H9 (cell line): ENCODE measurements around the gene LPGAT1. TPM values are rescaled to one million over a fixed set of nuclear protein-coding genes. Genes with fewer than 3 reads are reported as not detected.

Source experiments
- DNase-seq: peaks from one replicate; pipeline ENCODE4 v3.0.0-alpha.2; 2017
- H2AFZ ChIP-seq: one replicate; pipeline ENCODE4 v1.6.1; 2013; ENCODE audit warnings: mild to moderate bottlenecking, low read length, control low read depth, moderate library complexity
- H2AK5ac ChIP-seq: 2 replicates; pipeline ENCODE4 v1.6.1; 2013; ENCODE audit warnings: low read length, control low read depth, mixed read lengths; ENCODE audit not compliant: insufficient read length
- H2BK120ac ChIP-seq: one replicate; pipeline ENCODE4 v1.6.1; 2013; ENCODE audit warnings: low read depth, mild to moderate bottlenecking, low read length, control low read depth, inconsistent platforms; ENCODE audit not compliant: poor library complexity, severe bottlenecking
- H2BK12ac ChIP-seq: 2 replicates; pipeline ENCODE4 v1.6.1; 2013; ENCODE audit warnings: low read length, control low read depth, mixed read lengths, low read depth; ENCODE audit not compliant: insufficient read length
- H2BK15ac ChIP-seq: 2 replicates; pipeline ENCODE4 v1.6.1; 2013; ENCODE audit warnings: low read depth, low read length, control low read depth
- H2BK20ac ChIP-seq: one replicate; pipeline ENCODE4 v1.6.1; 2013; ENCODE audit warnings: low read depth, mild to moderate bottlenecking, low read length, control low read depth, inconsistent platforms; ENCODE audit not compliant: poor library complexity, severe bottlenecking
- H2BK5ac ChIP-seq: 2 replicates; pipeline ENCODE4 v1.6.1; 2013; ENCODE audit warnings: low read length, control low read depth, mixed read lengths; ENCODE audit not compliant: insufficient read length
- H3K14ac ChIP-seq: 2 replicates; pipeline ENCODE4 v1.6.1; 2013; ENCODE audit warnings: low read length, control low read depth; ENCODE audit not compliant: insufficient read depth
- H3K18ac ChIP-seq: 2 replicates; pipeline ENCODE4 v1.6.1; 2013; ENCODE audit warnings: low read depth, mild to moderate bottlenecking, mixed read lengths, low read length, control low read depth; ENCODE audit not compliant: insufficient read length
- H3K23ac ChIP-seq: 2 replicates; pipeline ENCODE4 v1.6.1; 2013; ENCODE audit warnings: low read length, control low read depth, mixed read lengths, low read depth; ENCODE audit not compliant: insufficient read length
- H3K23me2 ChIP-seq: 2 replicates; pipeline ENCODE4 v1.6.1; 2013; ENCODE audit warnings: low read depth, mild to moderate bottlenecking, mixed read lengths, low read length, control low read depth; ENCODE audit not compliant: insufficient read length, poor library complexity, severe bottlenecking
- H3K27ac ChIP-seq: 2 replicates; pipeline ENCODE4 v1.5.1; 2013; ENCODE audit warnings: low read length, control low read depth, mixed read lengths, low read depth; ENCODE audit not compliant: insufficient read length
- H3K27me3 ChIP-seq: 2 replicates; pipeline ENCODE4 v1.6.1; 2013; ENCODE audit warnings: low read length, control low read depth, inconsistent platforms; ENCODE audit not compliant: insufficient read depth
- H3K4ac ChIP-seq: 2 replicates; pipeline ENCODE4 v1.6.1; 2013; ENCODE audit warnings: low read depth, mild to moderate bottlenecking, control low read depth, inconsistent platforms, low read length, moderate library complexity
- H3K4me1 ChIP-seq: 2 replicates; pipeline ENCODE4 v1.6.1; 2013; ENCODE audit warnings: low read length, control low read depth, inconsistent platforms; ENCODE audit not compliant: insufficient read depth
- H3K4me2 ChIP-seq: 2 replicates; pipeline ENCODE4 v1.6.1; 2013; ENCODE audit warnings: low read length, control low read depth, mixed read lengths; ENCODE audit not compliant: insufficient read length, insufficient read depth
- H3K56ac ChIP-seq: 2 replicates; pipeline ENCODE4 v1.6.1; 2013; ENCODE audit warnings: low read depth, mild to moderate bottlenecking, mixed read lengths, low read length, control low read depth; ENCODE audit not compliant: insufficient read length
- H3K79me1 ChIP-seq: 2 replicates; pipeline ENCODE4 v1.6.1; 2013; ENCODE audit warnings: low read depth, mild to moderate bottlenecking, moderate library complexity, low read length, control low read depth, inconsistent platforms; ENCODE audit not compliant: insufficient read depth, poor library complexity, severe bottlenecking
- H3K79me2 ChIP-seq: 2 replicates; pipeline ENCODE4 v1.6.1; 2013; ENCODE audit warnings: low read length, control low read depth, inconsistent platforms; ENCODE audit not compliant: insufficient read depth
- H3K9ac ChIP-seq: 2 replicates; pipeline ENCODE4 v1.6.1; 2013; ENCODE audit warnings: low read length, control low read depth, mixed read lengths; ENCODE audit not compliant: insufficient read length; ENCODE audit errors: extremely low read depth
- H3K9me3 ChIP-seq: one replicate; pipeline ENCODE4 v1.6.1; 2013; ENCODE audit warnings: low read depth, low read length, inconsistent platforms; ENCODE audit not compliant: control insufficient read depth
- H3T11ph ChIP-seq: one replicate; pipeline ENCODE4 v1.6.1; 2013; ENCODE audit warnings: mild to moderate bottlenecking, low read length, control low read depth, inconsistent platforms
- H4K20me1 ChIP-seq: one replicate; pipeline ENCODE4 v1.6.1; 2013; ENCODE audit not compliant: control insufficient read depth, insufficient read length, insufficient read depth
- H4K5ac ChIP-seq: 2 replicates; pipeline ENCODE4 v1.6.1; 2013; ENCODE audit warnings: low read depth, mild to moderate bottlenecking, mixed read lengths, low read length, control low read depth; ENCODE audit not compliant: insufficient read length
- H4K8ac ChIP-seq: replicated peaks from 2 replicates; pipeline ENCODE4 v1.6.1; 2013; ENCODE audit warnings: low read length, control low read depth, mixed read lengths, low read depth; ENCODE audit not compliant: insufficient read length
- H4K91ac ChIP-seq: 2 replicates; pipeline ENCODE4 v1.6.1; 2013; ENCODE audit warnings: low read depth, mild to moderate bottlenecking, moderate library complexity, mixed read lengths, low read length, control low read depth; ENCODE audit not compliant: insufficient read length
- H3K27ac Mint-ChIP-seq, 3 experiments: 2 replicates in 2 of 3; 3 replicates in 1 of 3; pipeline ENCODE4 v1.8.0; 2020 to 2021; ENCODE audit warnings: mixed read lengths in 3 of 3, mild to moderate bottlenecking in 1 of 3, moderate library complexity in 1 of 3
- H3K27me3 Mint-ChIP-seq: 2 replicates; pipeline ENCODE4 v1.8.0; 2021; ENCODE audit warnings: low read depth, mild to moderate bottlenecking, moderate library complexity, mixed read lengths
- H3K36me3 Mint-ChIP-seq, 3 experiments: 2 replicates in 2 of 3; 3 replicates in 1 of 3; pipeline ENCODE4 v1.8.0; 2020 to 2021; ENCODE audit warnings: low read depth in 3 of 3, mixed read lengths in 3 of 3; ENCODE audit not compliant: insufficient read depth in 1 of 3
- H3K4me1 Mint-ChIP-seq, 2 experiments: 2 replicates each; pipeline ENCODE4 v1.8.0; 2020; ENCODE audit warnings: mixed read lengths in 2 of 2
- H3K4me3 Mint-ChIP-seq, 2 experiments: 2 replicates in 1 of 2; 3 replicates in 1 of 2; pipeline ENCODE4 v1.8.0; 2020 to 2021; ENCODE audit warnings: mild to moderate bottlenecking in 2 of 2, mixed read lengths in 2 of 2, moderate library complexity in 1 of 2
- H3K9me3 Mint-ChIP-seq, 2 experiments: 2 replicates in 1 of 2; 3 replicates in 1 of 2; pipeline ENCODE4 v1.8.0; 2020; ENCODE audit warnings: mild to moderate bottlenecking in 2 of 2, mixed read lengths in 2 of 2, moderate library complexity in 1 of 2
- WGBS: extraction: QIAGEN DNeasy Blood & Tissue Kit; methylation state at CpG from one replicate; pipeline ENCODE4 v1.1.7; 2013; ENCODE audit warnings: missing lambda C conversion rate, low lambda C conversion rate, mixed read lengths; ENCODE audit not compliant: insufficient read length; ENCODE audit errors: extremely low coverage; 5-methylcytosine and 5-hydroxymethylcytosine counted together
- total RNA-seq: library from RNA; stranded (reverse); gene quantifications from 2 replicates; pipeline ENCODE4 v1.2.1, GENCODE V29; 2021
- TF ChIP-seq, protein P1 (sequence below): fragments of 200-600 bp; sonication (generic); conservative IDR thresholded peaks from 3 replicates; pipeline ENCODE4 v1.8.0; 2021; ENCODE audit warnings: antibody characterized with exemption, mild to moderate bottlenecking

LPGAT1 gene
- total RNA-seq, 1 experiment from 2014 or later: 12.2 TPM

GRCh38 chr1:211788626-211789025 is 41.9 kb downstream of the LPGAT1 start:
- no peak overlapping the region for H3K14ac ChIP-seq
- no peaks in the 10 kb centered on the region for H3K79me2 ChIP-seq
- H3K4ac ChIP-seq: no peak overlapping the region

More at GRCh38 chr1:211788626-211789025, 41.9 kb downstream of the LPGAT1 start:
- H3K23ac ChIP-seq: no peak overlapping the region
- TF ChIP-seq, protein P1, sequence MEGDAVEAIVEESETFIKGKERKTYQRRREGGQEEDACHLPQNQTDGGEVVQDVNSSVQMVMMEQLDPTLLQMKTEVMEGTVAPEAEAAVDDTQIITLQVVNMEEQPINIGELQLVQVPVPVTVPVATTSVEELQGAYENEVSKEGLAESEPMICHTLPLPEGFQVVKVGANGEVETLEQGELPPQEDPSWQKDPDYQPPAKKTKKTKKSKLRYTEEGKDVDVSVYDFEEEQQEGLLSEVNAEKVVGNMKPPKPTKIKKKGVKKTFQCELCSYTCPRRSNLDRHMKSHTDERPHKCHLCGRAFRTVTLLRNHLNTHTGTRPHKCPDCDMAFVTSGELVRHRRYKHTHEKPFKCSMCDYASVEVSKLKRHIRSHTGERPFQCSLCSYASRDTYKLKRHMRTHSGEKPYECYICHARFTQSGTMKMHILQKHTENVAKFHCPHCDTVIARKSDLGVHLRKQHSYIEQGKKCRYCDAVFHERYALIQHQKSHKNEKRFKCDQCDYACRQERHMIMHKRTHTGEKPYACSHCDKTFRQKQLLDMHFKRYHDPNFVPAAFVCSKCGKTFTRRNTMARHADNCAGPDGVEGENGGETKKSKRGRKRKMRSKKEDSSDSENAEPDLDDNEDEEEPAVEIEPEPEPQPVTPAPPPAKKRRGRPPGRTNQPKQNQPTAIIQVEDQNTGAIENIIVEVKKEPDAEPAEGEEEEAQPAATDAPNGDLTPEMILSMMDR: no peak
- no peak overlapping the region for H3K9ac ChIP-seq
- H2BK12ac ChIP-seq: no peak overlapping the region
- H2BK120ac ChIP-seq: no peak overlapping the region
- WGBS: no CpG with 5 or more reads among the region's 4 CpGs
- H3T11ph ChIP-seq: no peak overlapping the region
- no peak overlapping the region for H4K8ac ChIP-seq
- H3K27ac Mint-ChIP-seq: no peak overlapping the region
- H3K4me1 ChIP-seq: no peaks in the 10 kb centered on the region
- no peak overlapping the region for H3K56ac ChIP-seq
- H3K36me3 Mint-ChIP-seq: peaks cover 6 to 12% (median 11%) of the 10 kb centered on the region in 3 experiments; a peak in 6 of 7 replicates
- H3K27ac ChIP-seq: no peak overlapping the region
- H2AK5ac ChIP-seq: no peak overlapping the region
- no peaks in the 10 kb centered on the region for H3K4me1 Mint-ChIP-seq
- no peaks in the 10 kb centered on the region for H3K27me3 ChIP-seq
- H3K27me3 Mint-ChIP-seq: no peaks in the 10 kb centered on the region
- H3K79me1 ChIP-seq: no peaks in the 10 kb centered on the region
- no peak overlapping the region for H2AFZ ChIP-seq
- H2BK15ac ChIP-seq: no peak overlapping the region
- no peak overlapping the region for H2BK20ac ChIP-seq
- no peak for DNase-seq
- no peaks in the 10 kb centered on the region for H3K23me2 ChIP-seq
- no peak overlapping the region for H3K18ac ChIP-seq
- no peak overlapping the region for H2BK5ac ChIP-seq
- H3K9me3 Mint-ChIP-seq: no peaks in the 10 kb centered on the region
- no peak overlapping the region for H4K91ac ChIP-seq
- H3K4me2 ChIP-seq: no peak overlapping the region
- H3K4me3 Mint-ChIP-seq: no peak overlapping the region
- no peaks in the 10 kb centered on the region for H4K20me1 ChIP-seq
- H3K9me3 ChIP-seq: no peaks in the 10 kb centered on the region
- H4K5ac ChIP-seq: no peak overlapping the region
